ENCODE results near the gene CALD1.

DNA sequence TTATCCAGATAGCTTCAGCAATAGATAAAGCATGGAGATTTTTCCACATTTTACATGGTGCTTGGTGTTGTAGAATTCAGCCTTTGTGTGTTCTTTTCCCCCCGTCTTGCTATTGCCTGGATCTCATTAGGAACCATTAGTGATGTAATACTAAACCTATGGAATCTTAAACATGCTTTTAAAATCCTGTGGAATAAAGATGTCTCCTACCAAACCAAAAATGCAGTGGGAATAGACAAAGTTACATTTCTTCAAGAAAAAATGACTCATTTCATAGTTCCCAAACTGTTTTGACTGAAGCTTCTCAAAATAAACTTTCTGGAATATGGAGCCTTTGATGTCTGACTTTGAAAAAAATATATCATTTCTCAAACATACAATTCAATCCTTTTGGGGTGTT, 44.0 kb downstream of the CALD1 start:
- TF ChIP-seq, protein P1, sequence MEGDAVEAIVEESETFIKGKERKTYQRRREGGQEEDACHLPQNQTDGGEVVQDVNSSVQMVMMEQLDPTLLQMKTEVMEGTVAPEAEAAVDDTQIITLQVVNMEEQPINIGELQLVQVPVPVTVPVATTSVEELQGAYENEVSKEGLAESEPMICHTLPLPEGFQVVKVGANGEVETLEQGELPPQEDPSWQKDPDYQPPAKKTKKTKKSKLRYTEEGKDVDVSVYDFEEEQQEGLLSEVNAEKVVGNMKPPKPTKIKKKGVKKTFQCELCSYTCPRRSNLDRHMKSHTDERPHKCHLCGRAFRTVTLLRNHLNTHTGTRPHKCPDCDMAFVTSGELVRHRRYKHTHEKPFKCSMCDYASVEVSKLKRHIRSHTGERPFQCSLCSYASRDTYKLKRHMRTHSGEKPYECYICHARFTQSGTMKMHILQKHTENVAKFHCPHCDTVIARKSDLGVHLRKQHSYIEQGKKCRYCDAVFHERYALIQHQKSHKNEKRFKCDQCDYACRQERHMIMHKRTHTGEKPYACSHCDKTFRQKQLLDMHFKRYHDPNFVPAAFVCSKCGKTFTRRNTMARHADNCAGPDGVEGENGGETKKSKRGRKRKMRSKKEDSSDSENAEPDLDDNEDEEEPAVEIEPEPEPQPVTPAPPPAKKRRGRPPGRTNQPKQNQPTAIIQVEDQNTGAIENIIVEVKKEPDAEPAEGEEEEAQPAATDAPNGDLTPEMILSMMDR (conservative IDR thresholded peaks at IDR 0.05; ENCODE audit: low read depth in 2 of 2), result no peak
- TF ChIP-seq EZH2 (IDR thresholded peaks at IDR 0.05; ENCODE audit: low read depth, unreplicated experiment) (no peak), POLR2AphosphoS5 (IDR thresholded peaks at IDR 0.05; ENCODE audit: low read depth) (no peak), STAT1 (IDR thresholded peaks at IDR 0.05; ENCODE audit: unreplicated experiment) (no peak), NANOG (IDR thresholded peaks at IDR 0.05; ENCODE audit: borderline replicate concordance) (no peak), JUNB (IDR thresholded peaks at IDR 0.05; ENCODE audit: unreplicated experiment) (no peak), CREB1 (CRISPR knock-in tag; IDR thresholded peaks at IDR 0.05; ENCODE audit: low read depth) (no peak), ZNF331 (CRISPR knock-in tag; IDR thresholded peaks at IDR 0.05; ENCODE audit: low read depth) (no peak), EZH2phosphoT487 (IDR thresholded peaks at IDR 0.05; ENCODE audit: unreplicated experiment) (no peak), ZNF114 (CRISPR knock-in tag; IDR thresholded peaks at IDR 0.05) (no peak)
- TF ChIP-seq, protein P2, sequence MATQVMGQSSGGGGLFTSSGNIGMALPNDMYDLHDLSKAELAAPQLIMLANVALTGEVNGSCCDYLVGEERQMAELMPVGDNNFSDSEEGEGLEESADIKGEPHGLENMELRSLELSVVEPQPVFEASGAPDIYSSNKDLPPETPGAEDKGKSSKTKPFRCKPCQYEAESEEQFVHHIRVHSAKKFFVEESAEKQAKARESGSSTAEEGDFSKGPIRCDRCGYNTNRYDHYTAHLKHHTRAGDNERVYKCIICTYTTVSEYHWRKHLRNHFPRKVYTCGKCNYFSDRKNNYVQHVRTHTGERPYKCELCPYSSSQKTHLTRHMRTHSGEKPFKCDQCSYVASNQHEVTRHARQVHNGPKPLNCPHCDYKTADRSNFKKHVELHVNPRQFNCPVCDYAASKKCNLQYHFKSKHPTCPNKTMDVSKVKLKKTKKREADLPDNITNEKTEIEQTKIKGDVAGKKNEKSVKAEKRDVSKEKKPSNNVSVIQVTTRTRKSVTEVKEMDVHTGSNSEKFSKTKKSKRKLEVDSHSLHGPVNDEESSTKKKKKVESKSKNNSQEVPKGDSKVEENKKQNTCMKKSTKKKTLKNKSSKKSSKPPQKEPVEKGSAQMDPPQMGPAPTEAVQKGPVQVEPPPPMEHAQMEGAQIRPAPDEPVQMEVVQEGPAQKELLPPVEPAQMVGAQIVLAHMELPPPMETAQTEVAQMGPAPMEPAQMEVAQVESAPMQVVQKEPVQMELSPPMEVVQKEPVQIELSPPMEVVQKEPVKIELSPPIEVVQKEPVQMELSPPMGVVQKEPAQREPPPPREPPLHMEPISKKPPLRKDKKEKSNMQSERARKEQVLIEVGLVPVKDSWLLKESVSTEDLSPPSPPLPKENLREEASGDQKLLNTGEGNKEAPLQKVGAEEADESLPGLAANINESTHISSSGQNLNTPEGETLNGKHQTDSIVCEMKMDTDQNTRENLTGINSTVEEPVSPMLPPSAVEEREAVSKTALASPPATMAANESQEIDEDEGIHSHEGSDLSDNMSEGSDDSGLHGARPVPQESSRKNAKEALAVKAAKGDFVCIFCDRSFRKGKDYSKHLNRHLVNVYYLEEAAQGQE (IDR thresholded peaks at IDR 0.05; ENCODE audit: unreplicated experiment), result no peak
- TF ChIP-seq, protein P3, sequence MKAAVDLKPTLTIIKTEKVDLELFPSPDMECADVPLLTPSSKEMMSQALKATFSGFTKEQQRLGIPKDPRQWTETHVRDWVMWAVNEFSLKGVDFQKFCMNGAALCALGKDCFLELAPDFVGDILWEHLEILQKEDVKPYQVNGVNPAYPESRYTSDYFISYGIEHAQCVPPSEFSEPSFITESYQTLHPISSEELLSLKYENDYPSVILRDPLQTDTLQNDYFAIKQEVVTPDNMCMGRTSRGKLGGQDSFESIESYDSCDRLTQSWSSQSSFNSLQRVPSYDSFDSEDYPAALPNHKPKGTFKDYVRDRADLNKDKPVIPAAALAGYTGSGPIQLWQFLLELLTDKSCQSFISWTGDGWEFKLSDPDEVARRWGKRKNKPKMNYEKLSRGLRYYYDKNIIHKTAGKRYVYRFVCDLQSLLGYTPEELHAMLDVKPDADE (IDR thresholded peaks at IDR 0.05), result no peak
- TF ChIP-seq, protein P4, sequence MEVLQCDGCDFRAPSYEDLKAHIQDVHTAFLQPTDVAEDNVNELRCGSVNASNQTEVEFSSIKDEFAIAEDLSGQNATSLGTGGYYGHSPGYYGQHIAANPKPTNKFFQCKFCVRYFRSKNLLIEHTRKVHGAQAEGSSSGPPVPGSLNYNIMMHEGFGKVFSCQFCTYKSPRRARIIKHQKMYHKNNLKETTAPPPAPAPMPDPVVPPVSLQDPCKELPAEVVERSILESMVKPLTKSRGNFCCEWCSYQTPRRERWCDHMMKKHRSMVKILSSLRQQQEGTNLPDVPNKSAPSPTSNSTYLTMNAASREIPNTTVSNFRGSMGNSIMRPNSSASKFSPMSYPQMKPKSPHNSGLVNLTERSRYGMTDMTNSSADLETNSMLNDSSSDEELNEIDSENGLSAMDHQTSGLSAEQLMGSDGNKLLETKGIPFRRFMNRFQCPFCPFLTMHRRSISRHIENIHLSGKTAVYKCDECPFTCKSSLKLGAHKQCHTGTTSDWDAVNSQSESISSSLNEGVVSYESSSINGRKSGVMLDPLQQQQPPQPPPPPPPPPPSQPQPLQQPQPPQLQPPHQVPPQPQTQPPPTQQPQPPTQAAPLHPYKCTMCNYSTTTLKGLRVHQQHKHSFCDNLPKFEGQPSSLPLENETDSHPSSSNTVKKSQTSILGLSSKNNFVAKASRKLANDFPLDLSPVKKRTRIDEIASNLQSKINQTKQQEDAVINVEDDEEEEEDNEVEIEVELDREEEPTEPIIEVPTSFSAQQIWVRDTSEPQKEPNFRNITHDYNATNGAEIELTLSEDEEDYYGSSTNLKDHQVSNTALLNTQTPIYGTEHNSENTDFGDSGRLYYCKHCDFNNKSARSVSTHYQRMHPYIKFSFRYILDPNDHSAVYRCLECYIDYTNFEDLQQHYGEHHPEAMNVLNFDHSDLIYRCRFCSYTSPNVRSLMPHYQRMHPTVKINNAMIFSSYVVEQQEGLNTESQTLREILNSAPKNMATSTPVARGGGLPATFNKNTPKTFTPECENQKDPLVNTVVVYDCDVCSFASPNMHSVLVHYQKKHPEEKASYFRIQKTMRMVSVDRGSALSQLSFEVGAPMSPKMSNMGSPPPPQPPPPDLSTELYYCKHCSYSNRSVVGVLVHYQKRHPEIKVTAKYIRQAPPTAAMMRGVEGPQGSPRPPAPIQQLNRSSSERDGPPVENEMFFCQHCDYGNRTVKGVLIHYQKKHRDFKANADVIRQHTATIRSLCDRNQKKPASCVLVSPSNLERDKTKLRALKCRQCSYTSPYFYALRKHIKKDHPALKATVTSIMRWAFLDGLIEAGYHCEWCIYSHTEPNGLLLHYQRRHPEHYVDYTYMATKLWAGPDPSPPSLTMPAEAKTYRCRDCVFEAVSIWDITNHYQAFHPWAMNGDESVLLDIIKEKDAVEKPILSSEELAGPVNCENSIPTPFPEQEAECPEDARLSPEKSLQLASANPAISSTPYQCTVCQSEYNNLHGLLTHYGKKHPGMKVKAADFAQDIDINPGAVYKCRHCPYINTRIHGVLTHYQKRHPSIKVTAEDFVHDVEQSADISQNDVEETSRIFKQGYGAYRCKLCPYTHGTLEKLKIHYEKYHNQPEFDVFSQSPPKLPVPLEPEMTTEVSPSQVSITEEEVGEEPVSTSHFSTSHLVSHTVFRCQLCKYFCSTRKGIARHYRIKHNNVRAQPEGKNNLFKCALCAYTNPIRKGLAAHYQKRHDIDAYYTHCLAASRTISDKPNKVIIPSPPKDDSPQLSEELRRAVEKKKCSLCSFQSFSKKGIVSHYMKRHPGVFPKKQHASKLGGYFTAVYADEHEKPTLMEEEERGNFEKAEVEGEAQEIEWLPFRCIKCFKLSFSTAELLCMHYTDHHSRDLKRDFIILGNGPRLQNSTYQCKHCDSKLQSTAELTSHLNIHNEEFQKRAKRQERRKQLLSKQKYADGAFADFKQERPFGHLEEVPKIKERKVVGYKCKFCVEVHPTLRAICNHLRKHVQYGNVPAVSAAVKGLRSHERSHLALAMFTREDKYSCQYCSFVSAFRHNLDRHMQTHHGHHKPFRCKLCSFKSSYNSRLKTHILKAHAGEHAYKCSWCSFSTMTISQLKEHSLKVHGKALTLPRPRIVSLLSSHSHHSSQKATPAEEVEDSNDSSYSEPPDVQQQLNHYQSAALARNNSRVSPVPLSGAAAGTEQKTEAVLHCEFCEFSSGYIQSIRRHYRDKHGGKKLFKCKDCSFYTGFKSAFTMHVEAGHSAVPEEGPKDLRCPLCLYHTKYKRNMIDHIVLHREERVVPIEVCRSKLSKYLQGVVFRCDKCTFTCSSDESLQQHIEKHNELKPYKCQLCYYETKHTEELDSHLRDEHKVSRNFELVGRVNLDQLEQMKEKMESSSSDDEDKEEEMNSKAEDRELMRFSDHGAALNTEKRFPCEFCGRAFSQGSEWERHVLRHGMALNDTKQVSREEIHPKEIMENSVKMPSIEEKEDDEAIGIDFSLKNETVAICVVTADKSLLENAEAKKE (CRISPR knock-in tag; IDR thresholded peaks at IDR 0.05), result no peak

All from GM23338 (cell line).